Measurements from ENCODE around the gene RXRB.

Gene RXRB

DNA sequence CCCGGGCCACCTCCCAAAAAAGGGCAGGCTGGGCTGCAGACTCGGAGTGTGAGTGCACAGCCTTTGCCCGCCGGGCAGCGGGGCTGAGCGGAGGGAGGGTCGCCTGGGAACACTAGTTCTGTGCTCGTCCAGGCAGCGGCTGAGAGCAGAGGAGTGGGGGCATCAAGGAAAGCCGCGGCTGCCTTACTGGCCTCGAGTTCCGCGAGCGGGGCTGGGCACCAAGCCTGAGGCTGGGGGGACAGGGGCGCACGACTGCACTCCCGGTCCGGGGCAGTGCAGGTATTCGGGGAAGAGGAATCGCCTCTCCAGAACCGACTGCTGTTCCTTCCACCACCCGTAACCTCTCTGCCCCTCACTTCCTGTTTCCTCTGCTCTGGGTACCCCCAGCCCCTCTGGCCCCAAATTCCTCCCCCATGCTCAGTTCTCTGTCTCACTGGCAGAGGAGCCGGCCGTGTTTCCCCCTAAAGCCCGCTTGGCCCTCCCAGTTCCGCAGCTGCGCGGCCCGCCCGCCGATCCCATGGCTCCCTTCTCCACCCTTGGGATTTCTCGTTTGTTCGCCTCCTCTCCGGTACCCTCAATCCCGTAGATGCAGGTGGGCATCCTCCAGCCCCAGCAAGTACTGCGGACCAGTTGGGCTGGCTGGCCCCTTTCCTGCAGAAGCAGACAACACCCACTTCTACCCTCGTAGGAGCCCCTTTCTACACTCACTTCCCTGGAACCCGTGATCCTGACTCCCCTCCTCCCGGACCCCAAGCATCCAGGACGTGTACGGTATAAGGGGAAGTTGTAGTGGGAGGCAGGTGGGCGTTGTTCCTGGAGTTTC is 12.9 kb upstream of the RXRB start:
- peaks cover 6% of the 10 kb centered on the region; the same call in 1 of the 2 replicates for H3K79me2 ChIP-seq (ENCODE audit: control insufficient read depth, low read length)
- H3K9me2 ChIP-seq (replicated peaks; ENCODE audit: control insufficient read depth, low read length): no peaks in the 10 kb centered on the region
- H3K4me3 ChIP-seq (ENCODE audit: low read length): peak overlapping the region; percentile 35
- H3K9me3 ChIP-seq (ENCODE audit: control insufficient read depth, insufficient read depth, low read length): no peaks in the 10 kb centered on the region
- H3F3A ChIP-seq (ENCODE audit: control insufficient read depth, insufficient read depth): peaks cover 11% of the 10 kb centered on the region
- H3K27me3 ChIP-seq (ENCODE audit: control insufficient read depth, low read length): peaks cover 25% of the 10 kb centered on the region
- no peak overlapping the region for H3K27ac ChIP-seq (ENCODE audit: low read depth, low read length)
- H3K36me3 ChIP-seq (ENCODE audit: control insufficient read depth, low read length): peaks cover 11% of the 10 kb centered on the region
- no peaks in the 10 kb centered on the region; the same call in 1 of the 2 replicates for H4K20me1 ChIP-seq (ENCODE audit: control insufficient read depth, insufficient read depth, low read depth, low read length)
- no peak for TF ChIP-seq EZH2phosphoT487 (IDR thresholded peaks at IDR 0.05; ENCODE audit: borderline replicate concordance, low read length)
- TF ChIP-seq, protein P1, sequence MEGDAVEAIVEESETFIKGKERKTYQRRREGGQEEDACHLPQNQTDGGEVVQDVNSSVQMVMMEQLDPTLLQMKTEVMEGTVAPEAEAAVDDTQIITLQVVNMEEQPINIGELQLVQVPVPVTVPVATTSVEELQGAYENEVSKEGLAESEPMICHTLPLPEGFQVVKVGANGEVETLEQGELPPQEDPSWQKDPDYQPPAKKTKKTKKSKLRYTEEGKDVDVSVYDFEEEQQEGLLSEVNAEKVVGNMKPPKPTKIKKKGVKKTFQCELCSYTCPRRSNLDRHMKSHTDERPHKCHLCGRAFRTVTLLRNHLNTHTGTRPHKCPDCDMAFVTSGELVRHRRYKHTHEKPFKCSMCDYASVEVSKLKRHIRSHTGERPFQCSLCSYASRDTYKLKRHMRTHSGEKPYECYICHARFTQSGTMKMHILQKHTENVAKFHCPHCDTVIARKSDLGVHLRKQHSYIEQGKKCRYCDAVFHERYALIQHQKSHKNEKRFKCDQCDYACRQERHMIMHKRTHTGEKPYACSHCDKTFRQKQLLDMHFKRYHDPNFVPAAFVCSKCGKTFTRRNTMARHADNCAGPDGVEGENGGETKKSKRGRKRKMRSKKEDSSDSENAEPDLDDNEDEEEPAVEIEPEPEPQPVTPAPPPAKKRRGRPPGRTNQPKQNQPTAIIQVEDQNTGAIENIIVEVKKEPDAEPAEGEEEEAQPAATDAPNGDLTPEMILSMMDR (IDR thresholded peaks at IDR 0.05; ENCODE audit: low read depth, low read length, poor library complexity, severe bottlenecking): no peak
- peak overlapping the region; percentile 55 for H3K4me2 ChIP-seq (ENCODE audit: low read length)
- peaks cover 22% of the 10 kb centered on the region for H3K4me1 ChIP-seq (ENCODE audit: control insufficient read depth, low read length)

DNA sequence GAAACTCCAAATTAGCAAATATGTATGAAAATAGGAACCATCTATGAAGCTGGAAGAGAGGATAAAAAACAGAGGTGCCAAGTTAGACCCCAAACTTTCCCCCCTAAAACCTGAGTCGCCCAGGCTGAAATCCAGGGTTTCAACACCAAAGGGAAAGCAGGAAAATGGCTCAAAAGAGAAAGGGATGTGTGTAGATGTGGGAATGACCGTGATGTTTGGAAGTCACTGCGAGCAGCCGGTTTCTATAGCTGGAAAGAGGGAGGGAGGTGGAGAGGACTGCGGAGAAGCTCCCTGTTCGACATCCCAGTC is 12.3 kb upstream of the RXRB start:
- H3K27ac ChIP-seq (ENCODE audit: low read depth, low read length): no peak overlapping the region
- no peaks in the 10 kb centered on the region for H3K9me2 ChIP-seq (replicated peaks; ENCODE audit: control insufficient read depth, low read length)
- H3K9me3 ChIP-seq (ENCODE audit: control insufficient read depth, insufficient read depth, low read length): no peaks in the 10 kb centered on the region
- peak overlapping the region; percentile 35 for H3K4me3 ChIP-seq (ENCODE audit: low read length)
- peaks cover 11% of the 10 kb centered on the region for H3F3A ChIP-seq (ENCODE audit: control insufficient read depth, insufficient read depth)
- H3K4me2 ChIP-seq (ENCODE audit: low read length): peak overlapping the region; percentile 55
- H4K20me1 ChIP-seq (ENCODE audit: control insufficient read depth, insufficient read depth, low read depth, low read length): no peaks in the 10 kb centered on the region; the same call in 1 of the 2 replicates
- H3K79me2 ChIP-seq (ENCODE audit: control insufficient read depth, low read length): peaks cover 8% of the 10 kb centered on the region
- peaks cover 22% of the 10 kb centered on the region for H3K4me1 ChIP-seq (ENCODE audit: control insufficient read depth, low read length)
- TF ChIP-seq EZH2phosphoT487 (IDR thresholded peaks at IDR 0.05; ENCODE audit: borderline replicate concordance, low read length): no peak
- TF ChIP-seq, protein P1 (IDR thresholded peaks at IDR 0.05; ENCODE audit: low read depth, low read length, poor library complexity, severe bottlenecking): no peak
- H3K27me3 ChIP-seq (ENCODE audit: control insufficient read depth, low read length): peaks cover 21% of the 10 kb centered on the region
- H3K36me3 ChIP-seq (ENCODE audit: control insufficient read depth, low read length): peaks cover 11% of the 10 kb centered on the region

DNA sequence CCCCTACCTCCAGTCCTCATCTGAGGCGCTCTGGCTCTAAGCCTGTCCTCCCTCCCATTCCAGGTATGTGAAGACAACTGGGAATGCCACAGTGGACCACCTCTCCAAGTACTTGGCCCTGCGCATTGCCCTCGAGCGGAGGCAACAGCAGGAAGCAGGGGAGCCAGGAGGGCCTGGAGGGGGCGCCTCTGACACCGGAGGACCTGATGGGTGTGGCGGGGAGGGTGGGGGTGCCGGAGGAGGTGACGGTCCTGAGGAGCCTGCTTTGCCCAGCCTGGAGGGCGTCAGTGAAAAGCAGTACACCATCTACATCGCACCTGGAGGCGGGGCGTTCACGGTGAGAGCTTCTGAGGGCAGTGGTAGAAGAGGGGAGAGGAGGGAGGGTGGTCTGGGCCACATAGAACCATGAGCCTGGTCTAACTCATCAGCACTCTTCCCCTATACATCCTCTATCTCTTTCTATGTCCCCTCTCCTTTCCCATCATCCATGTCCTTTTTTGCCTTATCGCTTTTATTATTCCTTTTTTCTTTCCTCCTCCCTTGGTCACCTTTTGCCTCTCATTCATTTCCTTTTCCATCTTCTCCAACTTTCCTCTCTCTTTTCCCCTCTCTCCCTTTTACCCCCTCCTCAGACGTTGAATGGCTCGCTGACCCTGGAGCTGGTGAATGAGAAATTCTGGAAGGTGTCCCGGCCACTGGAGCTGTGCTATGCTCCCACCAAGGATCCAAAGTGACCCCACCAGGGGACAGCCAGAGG is 11.4 kb upstream of the RXRB start:
- no peak for TF ChIP-seq EZH2phosphoT487 (IDR thresholded peaks at IDR 0.05; ENCODE audit: borderline replicate concordance, low read length)
- TF ChIP-seq, protein P1 (IDR thresholded peaks at IDR 0.05; ENCODE audit: low read depth, low read length, poor library complexity, severe bottlenecking): peak; percentile 21
- peaks cover 31% of the 10 kb centered on the region for H3K4me1 ChIP-seq (ENCODE audit: control insufficient read depth, low read length)
- H3K27me3 ChIP-seq (ENCODE audit: control insufficient read depth, low read length): peaks cover 21% of the 10 kb centered on the region
- no peak overlapping the region for H3K27ac ChIP-seq (ENCODE audit: low read depth, low read length)
- H3K79me2 ChIP-seq (ENCODE audit: control insufficient read depth, low read length): peaks cover 12% of the 10 kb centered on the region
- H4K20me1 ChIP-seq (ENCODE audit: control insufficient read depth, insufficient read depth, low read depth, low read length): no peaks in the 10 kb centered on the region; the same call in 1 of the 2 replicates
- H3K4me3 ChIP-seq (ENCODE audit: low read length): no peak overlapping the region
- peaks cover 11% of the 10 kb centered on the region for H3F3A ChIP-seq (ENCODE audit: control insufficient read depth, insufficient read depth)
- H3K4me2 ChIP-seq (ENCODE audit: low read length): no peak overlapping the region
- H3K36me3 ChIP-seq (ENCODE audit: control insufficient read depth, low read length): peaks cover 11% of the 10 kb centered on the region
- H3K9me2 ChIP-seq (replicated peaks; ENCODE audit: control insufficient read depth, low read length): no peaks in the 10 kb centered on the region
- H3K9me3 ChIP-seq (ENCODE audit: control insufficient read depth, insufficient read depth, low read length): no peaks in the 10 kb centered on the region
